HG03095 (cell line): ENCODE data around the gene ILK.

Source experiments
- ATAC-seq: cut with Tn5 transposase; IDR thresholded peaks from one replicate; pipeline ENCODE4 v1.9.1; 2021; ENCODE audit warnings: moderate library complexity; ENCODE audit not compliant: unreplicated experiment

Gene ILK

GRCh38 chr11:6604790-6605189 is 1.2 kb downstream of the ILK start:
- no peak for ATAC-seq

- ATAC-seq, result peak; percentile 46
These were observed 3.1 kb downstream of the ILK start for GRCh38 chr11:6606471-6607189.

GRCh38 chr11:6607190-6607795 is 3.7 kb downstream of the ILK start:
- ATAC-seq, result no peak

GRCh38 chr11:6608011-6608410 is 4.4 kb downstream of the ILK start:
- ATAC-seq, result no peak

GRCh38 chr11:6608726-6609501 is 5.3 kb downstream of the ILK start:
- ATAC-seq, result no peak

- no peak for ATAC-seq
These were observed 6.0 kb downstream of the ILK start for GRCh38 chr11:6609502-6610015.

- ATAC-seq, result no peak
These were observed 7.0 kb downstream of the ILK start for GRCh38 chr11:6610591-6610990.

- peak; percentile 1 for ATAC-seq
These were observed 7.8 kb downstream of the ILK start for GRCh38 chr11:6611092-6611962.

- ATAC-seq, result peak; percentile 1
These were observed 8.3 kb downstream of the ILK start for GRCh38 chr11:6611963-6612212.

- ATAC-seq, result peak; percentile 85
These were observed 8.9 kb downstream of the ILK start, which contains the start of gene TAF10 for GRCh38 chr11:6612213-6613041. Gene TAF10 (minus strand): TSS chr11:6612216. CDS start chr11:6612189, 27 bp downstream.

- ATAC-seq, result no peak
These were observed 9.9 kb downstream of the ILK start for GRCh38 chr11:6613496-6613895.

- no peak for ATAC-seq
These were observed 10.9 kb downstream of the ILK start for GRCh38 chr11:6614446-6614845.

GRCh38 chr11:6615046-6615445 is 11.5 kb downstream of the ILK start:
- ATAC-seq, result no peak

GRCh38 chr11:6615882-6616585 is 12.5 kb downstream of the ILK start:
- no peak for ATAC-seq

- ATAC-seq, result no peak
These were observed 13.1 kb downstream of the ILK start for GRCh38 chr11:6616596-6617250.

GRCh38 chr11:6617315-6617781 is 13.8 kb downstream of the ILK start:
- no peak for ATAC-seq

GRCh38 chr11:6618117-6619003 is 14.8 kb downstream of the ILK start:
- no peak for ATAC-seq
